HepG2 (cell line): ENCODE results near the gene IP6K1. TPM values are rescaled to one million over a fixed set of nuclear protein-coding genes. Genes with fewer than 3 reads are reported as not detected.

Source experiments
- CAMTA2 ChIP-seq: sonication (generic); formaldehyde crosslinking; IDR thresholded peaks from 2 replicates; pipeline ENCODE4 v1.4.0; 2020; ENCODE audit warnings: mild to moderate bottlenecking, missing genetic modification reagents, borderline replicate concordance
- CCAR2 ChIP-seq: fragments of 200-400 bp; formaldehyde crosslinking; optimal IDR thresholded peaks from 2 replicates; pipeline ENCODE3; 2018; ENCODE audit warnings: low read depth, mild to moderate bottlenecking, low read length, moderate library complexity
- KLF6 ChIP-seq: IDR thresholded peaks from 2 replicates; pipeline ENCODE4 v1.8.0; 2016; ENCODE audit warnings: missing biosample characterization, missing genetic modification reagents
- LCORL ChIP-seq, 2 experiments: fragments of 450-650 bp in 1 of 2; sonication (generic) in 1 of 2; formaldehyde crosslinking in 1 of 2; IDR thresholded peaks; 2 replicates each; pipeline versions ENCODE4 v1.5.0 to v1.6.1; 2017 to 2020; ENCODE audit warnings: antibody characterized with exemption in 1 of 2, missing genetic modification reagents in 1 of 2
- MEIS2 ChIP-seq: sonication (generic); formaldehyde crosslinking; IDR thresholded peaks from 2 replicates; pipeline ENCODE4 v1.9.0; 2021; ENCODE audit warnings: mild to moderate bottlenecking, missing genetic modification reagents
- NFRKB ChIP-seq: fragments of 450-650 bp; IDR thresholded peaks from 2 replicates; pipeline ENCODE4 v1.6.1; 2017
- SMARCC2 ChIP-seq: fragments of 450-650 bp; IDR thresholded peaks from 2 replicates; pipeline ENCODE4 v1.6.1; 2017; ENCODE audit warnings: antibody characterized with exemption, mild to moderate bottlenecking
- SOX13 ChIP-seq, 3 experiments: fragments of 450-650 bp in 1 of 3; sonication (generic) in 1 of 3; formaldehyde crosslinking in 1 of 3; IDR thresholded peaks in 2 of 3; conservative IDR thresholded peaks in 1 of 3; 2 replicates each; pipeline versions ENCODE4 v1.5.0 to v1.6.1; 2016 to 2020; ENCODE audit warnings: antibody characterized with exemption in 1 of 3, mild to moderate bottlenecking in 1 of 3, missing compliant biosample characterization in 1 of 3, missing genetic modification reagents in 1 of 3, moderate library complexity in 1 of 3
- THAP11 ChIP-seq: IDR thresholded peaks from 2 replicates; pipeline ENCODE4 v1.6.1; 2016; ENCODE audit warnings: missing biosample characterization, missing genetic modification reagents
- ZBTB1 ChIP-seq: sonication (generic); formaldehyde crosslinking; IDR thresholded peaks from 2 replicates; pipeline ENCODE4 v1.4.0; 2020; ENCODE audit warnings: missing genetic modification reagents, borderline replicate concordance
- ZMAT3 ChIP-seq: sonication (generic); formaldehyde crosslinking; conservative IDR thresholded peaks from 2 replicates; pipeline ENCODE4 v1.7.0; 2021; ENCODE audit warnings: missing genetic modification reagents
- ZNF33B ChIP-seq: sonication (generic); formaldehyde crosslinking; IDR thresholded peaks from 2 replicates; pipeline ENCODE4 v1.5.1; 2020; ENCODE audit warnings: mild to moderate bottlenecking, missing genetic modification reagents
- polyA plus RNA-seq, 8 experiments: library from polyadenylated mRNA; depleted of rRNA in 3 of 8; stranded (reverse) in 7 of 8; unstranded in 1 of 8; fragments of >200 nt; fragmentation: Illumina TruSeq in 4 of 8; extraction: Trizol in 4 of 8; gene quantifications; 2 replicates each; pipeline versions ENCODE4 v1.2.1 to v1.2.3, GENCODE V29; 2011 to 2016; ENCODE audit warnings: low read depth in 4 of 8, missing spikeins in 1 of 8, mixed read lengths in 1 of 8; ENCODE audit not compliant: insufficient read depth in 1 of 8
- total RNA-seq, 5 experiments: library from RNA; depleted of rRNA; stranded (reverse); fragments of >200 nt; fragmentation: Illumina TruSeq; extraction: Trizol; gene quantifications; 2 replicates each; pipeline ENCODE4 v1.2.3, GENCODE V29; 2016; ENCODE audit warnings: low read depth in 1 of 5
- TF ChIP-seq, protein P1 (sequence below): sonication (generic); formaldehyde crosslinking; IDR thresholded peaks from 2 replicates; pipeline ENCODE4 v1.4.0; 2020; ENCODE audit warnings: missing genetic modification reagents
- TF ChIP-seq, protein P2 (sequence below): sonication (generic); formaldehyde crosslinking; IDR thresholded peaks from 2 replicates; pipeline ENCODE4 v1.4.0; 2020; ENCODE audit warnings: missing genetic modification reagents, borderline replicate concordance
- TF ChIP-seq, protein P3 (sequence below): sonication (generic); formaldehyde crosslinking; IDR thresholded peaks from 2 replicates; pipeline ENCODE4 v1.4.0; 2020; ENCODE audit warnings: mild to moderate bottlenecking, missing genetic modification reagents

Gene IP6K1
- total and polyA plus RNA-seq, 2 of the 13 experiments (the other 11 are each of a cell fraction or from before 2014, with no cell fraction given) = 17.7 to 29.7 TPM

DNA sequence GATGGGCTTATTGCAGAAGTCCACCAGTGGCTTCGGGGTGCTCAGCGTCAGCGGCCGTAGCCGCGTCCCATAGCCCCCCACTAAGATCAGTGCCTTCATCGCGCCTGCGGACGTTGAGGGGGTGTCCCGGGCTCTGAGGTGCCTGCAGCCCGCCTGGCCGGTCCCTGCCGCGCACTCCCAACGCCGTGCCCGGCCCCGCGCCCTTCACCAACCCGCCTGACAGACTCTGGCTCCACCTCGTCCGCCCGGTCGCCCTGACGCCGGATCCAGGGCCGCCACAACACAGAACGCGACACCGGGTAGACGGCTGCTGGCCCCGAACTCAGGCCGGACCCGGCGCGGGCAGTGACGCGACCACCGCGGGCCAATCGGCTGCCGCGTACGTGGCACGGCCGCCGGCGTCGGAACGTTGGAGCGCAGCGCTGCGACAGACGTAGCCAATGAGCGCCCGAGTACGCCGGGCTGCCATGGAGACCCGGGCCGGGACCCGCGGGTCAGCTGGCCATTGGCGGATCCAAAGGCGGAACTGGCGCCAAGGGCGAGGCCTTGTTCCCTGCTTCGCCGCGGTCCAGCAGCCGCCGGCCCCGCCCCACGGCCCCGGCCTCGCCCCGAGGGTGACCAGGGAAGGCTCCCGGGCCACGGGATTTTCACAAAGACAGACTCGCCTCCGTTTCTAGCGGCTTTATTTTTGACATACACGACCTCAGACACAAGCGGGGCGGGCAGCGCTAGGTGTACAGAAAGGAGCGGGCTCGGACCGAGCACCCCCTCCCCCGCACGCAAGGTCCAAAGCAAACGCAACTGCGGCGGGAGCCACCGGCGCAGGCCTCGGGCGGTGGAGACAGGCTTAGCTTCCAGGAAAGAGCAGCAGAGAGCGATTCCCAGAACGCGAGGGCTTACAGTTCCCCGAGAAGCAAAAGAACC lies 62.5 kb downstream of the IP6K1 start, which contains the start of gene GMPPB (continued):
- TF ChIP-seq, protein P1, sequence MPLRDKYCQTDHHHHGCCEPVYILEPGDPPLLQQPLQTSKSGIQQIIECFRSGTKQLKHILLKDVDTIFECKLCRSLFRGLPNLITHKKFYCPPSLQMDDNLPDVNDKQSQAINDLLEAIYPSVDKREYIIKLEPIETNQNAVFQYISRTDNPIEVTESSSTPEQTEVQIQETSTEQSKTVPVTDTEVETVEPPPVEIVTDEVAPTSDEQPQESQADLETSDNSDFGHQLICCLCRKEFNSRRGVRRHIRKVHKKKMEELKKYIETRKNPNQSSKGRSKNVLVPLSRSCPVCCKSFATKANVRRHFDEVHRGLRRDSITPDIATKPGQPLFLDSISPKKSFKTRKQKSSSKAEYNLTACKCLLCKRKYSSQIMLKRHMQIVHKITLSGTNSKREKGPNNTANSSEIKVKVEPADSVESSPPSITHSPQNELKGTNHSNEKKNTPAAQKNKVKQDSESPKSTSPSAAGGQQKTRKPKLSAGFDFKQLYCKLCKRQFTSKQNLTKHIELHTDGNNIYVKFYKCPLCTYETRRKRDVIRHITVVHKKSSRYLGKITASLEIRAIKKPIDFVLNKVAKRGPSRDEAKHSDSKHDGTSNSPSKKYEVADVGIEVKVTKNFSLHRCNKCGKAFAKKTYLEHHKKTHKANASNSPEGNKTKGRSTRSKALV (CRISPR knock-in tag) = no peak
- no peak; the same call in 1 of the 2 replicates for TF ChIP-seq KLF6 (CRISPR knock-in tag)
- no peak for TF ChIP-seq NFRKB
- no peak; the same call in 1 of the 2 replicates for TF ChIP-seq MEIS2 (CRISPR knock-in tag)
- TF ChIP-seq THAP11 (CRISPR knock-in tag) = peak; percentile 89
- no peak for TF ChIP-seq ZNF33B (CRISPR knock-in tag)
- TF ChIP-seq SMARCC2 = no peak
- TF ChIP-seq, protein P2, sequence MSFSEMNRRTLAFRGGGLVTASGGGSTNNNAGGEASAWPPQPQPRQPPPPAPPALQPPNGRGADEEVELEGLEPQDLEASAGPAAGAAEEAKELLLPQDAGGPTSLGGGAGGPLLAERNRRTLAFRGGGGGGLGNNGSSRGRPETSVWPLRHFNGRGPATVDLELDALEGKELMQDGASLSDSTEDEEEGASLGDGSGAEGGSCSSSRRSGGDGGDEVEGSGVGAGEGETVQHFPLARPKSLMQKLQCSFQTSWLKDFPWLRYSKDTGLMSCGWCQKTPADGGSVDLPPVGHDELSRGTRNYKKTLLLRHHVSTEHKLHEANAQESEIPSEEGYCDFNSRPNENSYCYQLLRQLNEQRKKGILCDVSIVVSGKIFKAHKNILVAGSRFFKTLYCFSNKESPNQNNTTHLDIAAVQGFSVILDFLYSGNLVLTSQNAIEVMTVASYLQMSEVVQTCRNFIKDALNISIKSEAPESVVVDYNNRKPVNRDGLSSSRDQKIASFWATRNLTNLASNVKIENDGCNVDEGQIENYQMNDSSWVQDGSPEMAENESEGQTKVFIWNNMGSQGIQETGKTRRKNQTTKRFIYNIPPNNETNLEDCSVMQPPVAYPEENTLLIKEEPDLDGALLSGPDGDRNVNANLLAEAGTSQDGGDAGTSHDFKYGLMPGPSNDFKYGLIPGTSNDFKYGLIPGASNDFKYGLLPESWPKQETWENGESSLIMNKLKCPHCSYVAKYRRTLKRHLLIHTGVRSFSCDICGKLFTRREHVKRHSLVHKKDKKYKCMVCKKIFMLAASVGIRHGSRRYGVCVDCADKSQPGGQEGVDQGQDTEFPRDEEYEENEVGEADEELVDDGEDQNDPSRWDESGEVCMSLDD (CRISPR knock-in tag) = no peak
- TF ChIP-seq, protein P3, sequence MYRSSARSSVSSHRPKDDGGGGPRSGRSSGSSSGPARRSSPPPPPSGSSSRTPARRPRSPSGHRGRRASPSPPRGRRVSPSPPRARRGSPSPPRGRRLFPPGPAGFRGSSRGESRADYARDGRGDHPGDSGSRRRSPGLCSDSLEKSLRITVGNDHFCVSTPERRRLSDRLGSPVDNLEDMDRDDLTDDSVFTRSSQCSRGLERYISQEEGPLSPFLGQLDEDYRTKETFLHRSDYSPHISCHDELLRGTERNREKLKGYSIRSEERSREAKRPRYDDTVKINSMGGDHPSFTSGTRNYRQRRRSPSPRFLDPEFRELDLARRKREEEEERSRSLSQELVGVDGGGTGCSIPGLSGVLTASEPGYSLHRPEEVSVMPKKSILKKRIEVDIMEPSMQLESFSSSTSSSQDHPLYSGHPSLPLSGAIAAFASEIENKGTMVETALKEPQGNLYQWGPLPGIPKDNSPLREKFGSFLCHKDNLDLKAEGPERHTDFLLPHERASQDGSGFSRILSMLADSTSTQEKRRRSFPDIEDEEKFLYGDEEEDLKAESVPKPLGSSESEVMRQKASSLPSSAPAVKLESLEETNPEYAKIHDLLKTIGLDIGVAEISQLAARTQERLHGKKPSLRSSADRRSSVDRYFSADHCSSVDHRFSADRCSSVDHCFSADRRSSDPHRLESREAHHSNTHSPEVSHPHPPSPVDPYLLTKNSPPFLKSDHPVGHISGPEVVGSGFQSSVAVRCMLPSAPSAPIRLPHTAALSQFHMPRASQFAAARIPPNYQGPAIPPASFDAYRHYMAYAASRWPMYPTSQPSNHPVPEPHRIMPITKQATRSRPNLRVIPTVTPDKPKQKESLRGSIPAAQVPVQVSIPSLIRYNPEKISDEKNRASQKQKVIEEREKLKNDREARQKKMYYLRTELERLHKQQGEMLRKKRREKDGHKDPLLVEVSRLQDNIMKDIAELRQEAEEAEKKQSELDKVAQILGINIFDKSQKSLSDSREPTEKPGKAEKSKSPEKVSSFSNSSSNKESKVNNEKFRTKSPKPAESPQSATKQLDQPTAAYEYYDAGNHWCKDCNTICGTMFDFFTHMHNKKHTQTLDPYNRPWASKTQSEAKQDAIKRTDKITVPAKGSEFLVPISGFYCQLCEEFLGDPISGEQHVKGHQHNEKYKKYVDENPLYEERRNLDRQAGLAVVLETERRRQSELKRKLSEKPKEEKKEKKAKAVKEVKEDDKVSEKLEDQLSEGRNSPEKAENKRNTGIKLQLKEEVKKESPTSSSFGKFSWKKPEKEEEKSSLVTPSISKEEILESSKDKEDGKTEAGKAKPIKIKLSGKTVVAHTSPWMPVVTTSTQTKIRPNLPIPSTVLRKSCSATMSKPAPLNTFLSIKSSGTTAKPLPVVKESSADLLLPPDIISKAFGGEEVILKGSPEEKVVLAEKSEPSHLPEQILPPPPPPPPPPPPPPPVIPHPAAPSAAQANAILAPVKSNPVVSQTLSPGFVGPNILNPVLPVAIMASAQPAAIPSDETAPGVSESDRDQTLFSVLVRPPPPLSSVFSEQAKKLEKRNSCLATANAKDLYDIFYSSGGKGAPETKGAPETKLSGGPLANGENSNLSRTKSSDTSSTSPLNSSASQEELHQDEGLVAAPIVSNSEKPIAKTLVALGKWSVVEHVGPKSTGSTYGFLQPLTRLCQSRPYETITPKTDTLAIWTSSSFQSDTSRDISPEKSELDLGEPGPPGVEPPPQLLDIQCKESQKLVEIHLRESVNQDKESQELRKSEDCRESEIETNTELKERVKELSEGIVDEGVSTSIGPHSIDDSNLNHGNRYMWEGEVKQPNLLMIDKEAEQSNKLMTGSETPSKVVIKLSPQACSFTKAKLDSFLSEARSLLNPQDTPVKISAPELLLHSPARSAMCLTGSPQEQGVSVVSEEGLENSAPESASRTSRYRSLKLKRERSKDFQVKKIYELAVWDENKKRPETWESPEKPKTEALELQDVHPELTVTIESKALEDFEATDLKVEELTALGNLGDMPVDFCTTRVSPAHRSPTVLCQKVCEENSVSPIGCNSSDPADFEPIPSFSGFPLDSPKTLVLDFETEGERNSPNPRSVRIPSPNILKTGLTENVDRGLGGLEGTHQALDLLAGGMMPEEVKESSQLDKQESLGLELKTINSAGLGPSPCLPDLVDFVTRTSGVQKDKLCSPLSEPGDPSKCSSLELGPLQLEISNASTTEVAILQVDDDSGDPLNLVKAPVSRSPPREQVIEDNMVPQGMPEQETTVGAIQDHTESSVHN (CRISPR knock-in tag) = no peak; the same call in 1 of the 2 replicates
- TF ChIP-seq CCAR2 = no peak
- peak; percentile 79; the same call in 1 of the 2 replicates for TF ChIP-seq CAMTA2 (CRISPR knock-in tag)
- no peak for TF ChIP-seq ZBTB1 (CRISPR knock-in tag)
- no peak for TF ChIP-seq LCORL (IDR thresholded peaks at IDR 0.05)
- peak; percentile 40; the same call in 1 of the 2 replicates for TF ChIP-seq LCORL (CRISPR knock-in tag; IDR thresholded peaks at IDR 0.05)
- TF ChIP-seq ZMAT3 (CRISPR knock-in tag) = 0 out of 2 replicates have a peak, but pooled peaks have one; percentile 41
- no peak for TF ChIP-seq SOX13 (IDR thresholded peaks at IDR 0.05)
- no peak for TF ChIP-seq SOX13 (CRISPR knock-in tag; conservative IDR thresholded peaks at IDR 0.05 in 1 of 2, IDR thresholded peaks at IDR 0.05 in 1 of 2)
